A549 (cell line): ENCODE results near the gene CHTF18.

Experiments
- HDAC2 ChIP-seq: fragments of 200-600 bp; sonication (generic); IDR thresholded peaks from 2 replicates; pipeline ENCODE4 v1.6.1; 2016
- TP53 ChIP-seq: fragments of 250-450 bp; sonication (Bioruptor Pico); IDR thresholded peaks from 2 replicates; pipeline ENCODE4 v1.5.0; 2021; ENCODE audit warnings: mild to moderate bottlenecking, moderate library complexity
- TF ChIP-seq, protein P1 (sequence below): IDR thresholded peaks from 2 replicates; pipeline ENCODE4 v1.6.1; 2012
- TF ChIP-seq, protein P2 (sequence below): fragments of >200 bp; sonication (Bioruptor Twin); formaldehyde crosslinking; IDR thresholded peaks from 3 replicates; pipeline ENCODE4 v1.5.1; 2016
- TF ChIP-seq, protein P3 (sequence below): fragments of 200-600 bp; sonication (generic); IDR thresholded peaks from 2 replicates; pipeline ENCODE4 v1.6.1; 2016; ENCODE audit warnings: antibody characterized with exemption, mild to moderate bottlenecking, moderate library complexity
- TF ChIP-seq, protein P4 (sequence below): IDR thresholded peaks from 2 replicates; pipeline ENCODE4 v1.6.1; 2012; ENCODE audit warnings: low read depth, borderline replicate concordance

DNA sequence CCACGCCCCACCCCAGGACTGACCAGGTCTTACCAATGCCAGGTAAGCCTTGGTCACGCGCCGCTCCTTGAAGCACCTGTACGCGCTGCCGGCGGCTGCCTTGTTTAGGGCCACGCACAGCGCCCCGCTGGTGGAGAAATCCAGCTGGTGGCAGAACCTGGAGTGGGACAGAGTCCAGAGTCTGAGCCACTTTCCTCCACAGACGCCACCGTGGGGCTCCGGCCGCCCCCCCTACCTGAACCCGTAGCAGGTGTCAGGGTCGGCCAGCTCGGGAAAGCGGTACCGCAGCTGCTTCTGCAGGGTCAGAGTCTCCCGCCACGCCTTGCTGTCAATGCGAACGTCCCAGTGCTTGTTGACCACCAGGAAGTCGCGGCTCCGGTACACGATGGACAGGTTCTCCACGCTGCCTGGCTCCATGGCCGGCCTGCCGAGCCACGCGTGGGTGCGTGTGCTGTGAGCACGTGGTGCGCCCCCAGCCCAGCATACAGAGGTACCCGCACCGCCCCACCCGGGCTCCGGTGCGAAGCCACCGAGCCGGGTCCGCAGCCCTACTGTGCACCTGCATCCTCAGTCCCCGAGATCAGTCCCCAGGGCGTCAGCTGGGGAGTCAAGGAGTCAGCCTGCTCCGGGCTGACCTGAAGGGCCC is 976 bp upstream of the CHTF18 start:
- TF ChIP-seq, protein P1, sequence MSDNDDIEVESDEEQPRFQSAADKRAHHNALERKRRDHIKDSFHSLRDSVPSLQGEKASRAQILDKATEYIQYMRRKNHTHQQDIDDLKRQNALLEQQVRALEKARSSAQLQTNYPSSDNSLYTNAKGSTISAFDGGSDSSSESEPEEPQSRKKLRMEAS: peak; percentile 55; the same call in 1 of the 2 replicates
- TF ChIP-seq TP53 (CRISPR knock-in tag) (no peak), HDAC2 (no peak)
- TF ChIP-seq, protein P2, sequence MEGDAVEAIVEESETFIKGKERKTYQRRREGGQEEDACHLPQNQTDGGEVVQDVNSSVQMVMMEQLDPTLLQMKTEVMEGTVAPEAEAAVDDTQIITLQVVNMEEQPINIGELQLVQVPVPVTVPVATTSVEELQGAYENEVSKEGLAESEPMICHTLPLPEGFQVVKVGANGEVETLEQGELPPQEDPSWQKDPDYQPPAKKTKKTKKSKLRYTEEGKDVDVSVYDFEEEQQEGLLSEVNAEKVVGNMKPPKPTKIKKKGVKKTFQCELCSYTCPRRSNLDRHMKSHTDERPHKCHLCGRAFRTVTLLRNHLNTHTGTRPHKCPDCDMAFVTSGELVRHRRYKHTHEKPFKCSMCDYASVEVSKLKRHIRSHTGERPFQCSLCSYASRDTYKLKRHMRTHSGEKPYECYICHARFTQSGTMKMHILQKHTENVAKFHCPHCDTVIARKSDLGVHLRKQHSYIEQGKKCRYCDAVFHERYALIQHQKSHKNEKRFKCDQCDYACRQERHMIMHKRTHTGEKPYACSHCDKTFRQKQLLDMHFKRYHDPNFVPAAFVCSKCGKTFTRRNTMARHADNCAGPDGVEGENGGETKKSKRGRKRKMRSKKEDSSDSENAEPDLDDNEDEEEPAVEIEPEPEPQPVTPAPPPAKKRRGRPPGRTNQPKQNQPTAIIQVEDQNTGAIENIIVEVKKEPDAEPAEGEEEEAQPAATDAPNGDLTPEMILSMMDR: no peak
- TF ChIP-seq, protein P3, sequence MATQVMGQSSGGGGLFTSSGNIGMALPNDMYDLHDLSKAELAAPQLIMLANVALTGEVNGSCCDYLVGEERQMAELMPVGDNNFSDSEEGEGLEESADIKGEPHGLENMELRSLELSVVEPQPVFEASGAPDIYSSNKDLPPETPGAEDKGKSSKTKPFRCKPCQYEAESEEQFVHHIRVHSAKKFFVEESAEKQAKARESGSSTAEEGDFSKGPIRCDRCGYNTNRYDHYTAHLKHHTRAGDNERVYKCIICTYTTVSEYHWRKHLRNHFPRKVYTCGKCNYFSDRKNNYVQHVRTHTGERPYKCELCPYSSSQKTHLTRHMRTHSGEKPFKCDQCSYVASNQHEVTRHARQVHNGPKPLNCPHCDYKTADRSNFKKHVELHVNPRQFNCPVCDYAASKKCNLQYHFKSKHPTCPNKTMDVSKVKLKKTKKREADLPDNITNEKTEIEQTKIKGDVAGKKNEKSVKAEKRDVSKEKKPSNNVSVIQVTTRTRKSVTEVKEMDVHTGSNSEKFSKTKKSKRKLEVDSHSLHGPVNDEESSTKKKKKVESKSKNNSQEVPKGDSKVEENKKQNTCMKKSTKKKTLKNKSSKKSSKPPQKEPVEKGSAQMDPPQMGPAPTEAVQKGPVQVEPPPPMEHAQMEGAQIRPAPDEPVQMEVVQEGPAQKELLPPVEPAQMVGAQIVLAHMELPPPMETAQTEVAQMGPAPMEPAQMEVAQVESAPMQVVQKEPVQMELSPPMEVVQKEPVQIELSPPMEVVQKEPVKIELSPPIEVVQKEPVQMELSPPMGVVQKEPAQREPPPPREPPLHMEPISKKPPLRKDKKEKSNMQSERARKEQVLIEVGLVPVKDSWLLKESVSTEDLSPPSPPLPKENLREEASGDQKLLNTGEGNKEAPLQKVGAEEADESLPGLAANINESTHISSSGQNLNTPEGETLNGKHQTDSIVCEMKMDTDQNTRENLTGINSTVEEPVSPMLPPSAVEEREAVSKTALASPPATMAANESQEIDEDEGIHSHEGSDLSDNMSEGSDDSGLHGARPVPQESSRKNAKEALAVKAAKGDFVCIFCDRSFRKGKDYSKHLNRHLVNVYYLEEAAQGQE: no peak
- TF ChIP-seq, protein P4, sequence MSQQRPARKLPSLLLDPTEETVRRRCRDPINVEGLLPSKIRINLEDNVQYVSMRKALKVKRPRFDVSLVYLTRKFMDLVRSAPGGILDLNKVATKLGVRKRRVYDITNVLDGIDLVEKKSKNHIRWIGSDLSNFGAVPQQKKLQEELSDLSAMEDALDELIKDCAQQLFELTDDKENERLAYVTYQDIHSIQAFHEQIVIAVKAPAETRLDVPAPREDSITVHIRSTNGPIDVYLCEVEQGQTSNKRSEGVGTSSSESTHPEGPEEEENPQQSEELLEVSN: no peak
